Measurements from ENCODE around the gene MT1A.

MT1A gene

GRCh38 chr16:56608043-56608875, 30.2 kb upstream of the MT1A start, which contains the start of gene MT2A:
Gene MT2A, plus strand, starts transcription at chr16:56608584. Its CDS starts 72 bp downstream, at chr16:56608656.
- DNase-seq (ENCODE audit: low read depth, low spot score) = no peak
- TF ChIP-seq POLR2AphosphoS5 (IDR thresholded peaks at IDR 0.05; ENCODE audit: borderline replicate concordance, low read depth, low read length) = peak; percentile 39; the same call in 1 of the 2 replicates
- TF ChIP-seq FOXP2 (optimal IDR thresholded peaks at IDR 0.05; ENCODE audit: control extremely low read depth, extremely low read length, insufficient read depth) = no peak
- H3K36me3 ChIP-seq (ENCODE audit: insufficient read depth, low read length) = no peaks in the 10 kb centered on the region
- no peak within 1 kb of the TSS for H3K27ac ChIP-seq
- no peaks in the 10 kb centered on the region for H3K9me3 ChIP-seq (ENCODE audit: low read depth, low read length)
- H3K4me3 ChIP-seq = peak within 1 kb of the TSS; percentile 73
- H3K9ac ChIP-seq (ENCODE audit: insufficient read length) = no peak within 1 kb of the TSS

- DNase-seq (ENCODE audit: low read depth, low spot score) = no peak
Observed at GRCh38 chr16:56608876-56609462, 29.5 kb upstream of the MT1A start.

GRCh38 chr16:56609463-56609921, 29.0 kb upstream of the MT1A start:
- Histone ChIP-seq H3K4me3 (peak overlapping the region; percentile 73), H3K9ac (ENCODE audit: insufficient read length) (no peak overlapping the region), H3K36me3 (ENCODE audit: insufficient read depth, low read length) (no peaks in the 10 kb centered on the region), H3K27ac (no peak overlapping the region), H3K9me3 (ENCODE audit: low read depth, low read length) (no peaks in the 10 kb centered on the region)
- no peak for DNase-seq (ENCODE audit: low read depth, low spot score)
- TF ChIP-seq FOXP2 (optimal IDR thresholded peaks at IDR 0.05; ENCODE audit: control extremely low read depth, extremely low read length, insufficient read depth) (no peak), POLR2AphosphoS5 (IDR thresholded peaks at IDR 0.05; ENCODE audit: borderline replicate concordance, low read depth, low read length) (no peak), EZH2 (IDR thresholded peaks at IDR 0.05) (no peak)

More at GRCh38 chr16:56608876-56609462, 29.5 kb upstream of the MT1A start:
- peak overlapping the region; percentile 73 for H3K4me3 ChIP-seq
- no peaks in the 10 kb centered on the region for H3K36me3 ChIP-seq (ENCODE audit: insufficient read depth, low read length)
- no peak overlapping the region for H3K27ac ChIP-seq
- H3K9ac ChIP-seq (ENCODE audit: insufficient read length) = no peak overlapping the region
- H3K9me3 ChIP-seq (ENCODE audit: low read depth, low read length) = no peaks in the 10 kb centered on the region
- no peak for TF ChIP-seq EZH2 (IDR thresholded peaks at IDR 0.05)
- TF ChIP-seq FOXP2 (optimal IDR thresholded peaks at IDR 0.05; ENCODE audit: control extremely low read depth, extremely low read length, insufficient read depth) = no peak
- no peak for TF ChIP-seq POLR2AphosphoS5 (IDR thresholded peaks at IDR 0.05; ENCODE audit: borderline replicate concordance, low read depth, low read length)

- no peak overlapping the region for H3K9ac ChIP-seq (ENCODE audit: insufficient read length)
- DNase-seq (ENCODE audit: low read depth, low spot score) = no peak
- TF ChIP-seq FOXP2 (optimal IDR thresholded peaks at IDR 0.05; ENCODE audit: control extremely low read depth, extremely low read length, insufficient read depth) (no peak), POLR2AphosphoS5 (IDR thresholded peaks at IDR 0.05; ENCODE audit: borderline replicate concordance, low read depth, low read length) (no peak), EZH2 (IDR thresholded peaks at IDR 0.05) (no peak)
- H3K36me3 ChIP-seq (ENCODE audit: insufficient read depth, low read length) = no peaks in the 10 kb centered on the region
- no peak overlapping the region for H3K27ac ChIP-seq
- peak overlapping the region; percentile 73; the same call in 1 of the 2 replicates for H3K4me3 ChIP-seq
- no peaks in the 10 kb centered on the region for H3K9me3 ChIP-seq (ENCODE audit: low read depth, low read length)
Observed at GRCh38 chr16:56610017-56610608, 28.4 kb upstream of the MT1A start.

- TF ChIP-seq POLR2AphosphoS5 (IDR thresholded peaks at IDR 0.05; ENCODE audit: borderline replicate concordance, low read depth, low read length) (no peak), FOXP2 (optimal IDR thresholded peaks at IDR 0.05; ENCODE audit: control extremely low read depth, extremely low read length, insufficient read depth) (no peak), EZH2 (IDR thresholded peaks at IDR 0.05) (no peak)
- no peak for DNase-seq (ENCODE audit: low read depth, low spot score)
- H3K9me3 ChIP-seq (ENCODE audit: low read depth, low read length) = no peaks in the 10 kb centered on the region
- no peak overlapping the region for H3K9ac ChIP-seq (ENCODE audit: insufficient read length)
- H3K4me3 ChIP-seq = no peak overlapping the region
- no peak overlapping the region for H3K27ac ChIP-seq
- H3K36me3 ChIP-seq (ENCODE audit: insufficient read depth, low read length) = no peaks in the 10 kb centered on the region
Observed at GRCh38 chr16:56610609-56611111, 27.8 kb upstream of the MT1A start.

- no peaks in the 10 kb centered on the region for H3K36me3 ChIP-seq (ENCODE audit: insufficient read depth, low read length)
- H3K9me3 ChIP-seq (ENCODE audit: low read depth, low read length) = no peaks in the 10 kb centered on the region
- DNase-seq (ENCODE audit: low read depth, low spot score) = no peak
- TF ChIP-seq FOXP2 (optimal IDR thresholded peaks at IDR 0.05; ENCODE audit: control extremely low read depth, extremely low read length, insufficient read depth) = no peak
- TF ChIP-seq POLR2AphosphoS5 (IDR thresholded peaks at IDR 0.05; ENCODE audit: borderline replicate concordance, low read depth, low read length) = no peak
- TF ChIP-seq EZH2 (IDR thresholded peaks at IDR 0.05) = no peak
- no peak overlapping the region for H3K4me3 ChIP-seq
- H3K27ac ChIP-seq = no peak overlapping the region
- no peak overlapping the region for H3K9ac ChIP-seq (ENCODE audit: insufficient read length)
Observed at GRCh38 chr16:56611281-56611833, 27.1 kb upstream of the MT1A start.

GRCh38 chr16:56613706-56614105, 24.8 kb upstream of the MT1A start:
- Histone ChIP-seq H3K27ac (no peak overlapping the region), H3K36me3 (ENCODE audit: insufficient read depth, low read length) (no peaks in the 10 kb centered on the region), H3K4me3 (no peak overlapping the region), H3K9ac (ENCODE audit: insufficient read length) (no peak overlapping the region), H3K9me3 (ENCODE audit: low read depth, low read length) (no peaks in the 10 kb centered on the region)
- no peak for DNase-seq (ENCODE audit: low read depth, low spot score)
- no peak for TF ChIP-seq FOXP2 (optimal IDR thresholded peaks at IDR 0.05; ENCODE audit: control extremely low read depth, extremely low read length, insufficient read depth)
- no peak for TF ChIP-seq POLR2AphosphoS5 (IDR thresholded peaks at IDR 0.05; ENCODE audit: borderline replicate concordance, low read depth, low read length)
- no peak for TF ChIP-seq EZH2 (IDR thresholded peaks at IDR 0.05)
